ENCODE measurements around the gene SNAPC4. TPM values are rescaled to one million over a fixed set of nuclear protein-coding genes. Genes with fewer than 3 reads are reported as not detected.
A peak's percentile ranks its signal among the peaks of the same experiment; 100 is the strongest.

The SNAPC4 gene
- total and polyA plus RNA-seq, 9 of the 15 experiments (the other 6 are each of a cell fraction or from before 2014, with no cell fraction given), result 0.21 to 21.8 (median 8.8) TPM

GRCh38 chr9:136409557-136410455 lies 9.8 kb upstream of the SNAPC4 start (continued):
- peak; percentile 22 to 33; a peak in 1 of 4 replicates for TF ChIP-seq SIN3A (IDR thresholded peaks at IDR 0.05; ENCODE audit: borderline replicate concordance in 2 of 2, control insufficient read depth in 1 of 2, low read depth in 2 of 2, low read length in 2 of 2)
- no peak for TF ChIP-seq NR2F6 (CRISPR knock-in tag; IDR thresholded peaks at IDR 0.05)
- no peak for TF ChIP-seq ZNF76 (CRISPR knock-in tag; IDR thresholded peaks at IDR 0.05; ENCODE audit: borderline replicate concordance)
- no peak for TF ChIP-seq ZBTB7A (IDR thresholded peaks at IDR 0.05; ENCODE audit: borderline replicate concordance, control insufficient read depth, low read depth, low read length)
- TF ChIP-seq ZBTB33 (CRISPR knock-in tag; IDR thresholded peaks at IDR 0.05), result no peak
- no peak for TF ChIP-seq DMBX1 (CRISPR knock-in tag; IDR thresholded peaks at IDR 0.05; ENCODE audit: borderline replicate concordance)
- 0 out of 2 replicates have a peak, but pooled peaks have one; percentile 37 for TF ChIP-seq E2F3 (CRISPR knock-in tag; IDR thresholded peaks at IDR 0.05)
- no peak for TF ChIP-seq TRIM24 (IDR thresholded peaks at IDR 0.05)
- no peak for TF ChIP-seq ZNF41 (CRISPR knock-in tag; conservative IDR thresholded peaks at IDR 0.05)
- peak; percentile 85 for TF ChIP-seq L3MBTL2 (IDR thresholded peaks at IDR 0.05)
- peak; percentile 9; the same call in 1 of the 2 replicates for TF ChIP-seq CTBP1 (IDR thresholded peaks at IDR 0.05; ENCODE audit: borderline replicate concordance)
- TF ChIP-seq, protein P1, sequence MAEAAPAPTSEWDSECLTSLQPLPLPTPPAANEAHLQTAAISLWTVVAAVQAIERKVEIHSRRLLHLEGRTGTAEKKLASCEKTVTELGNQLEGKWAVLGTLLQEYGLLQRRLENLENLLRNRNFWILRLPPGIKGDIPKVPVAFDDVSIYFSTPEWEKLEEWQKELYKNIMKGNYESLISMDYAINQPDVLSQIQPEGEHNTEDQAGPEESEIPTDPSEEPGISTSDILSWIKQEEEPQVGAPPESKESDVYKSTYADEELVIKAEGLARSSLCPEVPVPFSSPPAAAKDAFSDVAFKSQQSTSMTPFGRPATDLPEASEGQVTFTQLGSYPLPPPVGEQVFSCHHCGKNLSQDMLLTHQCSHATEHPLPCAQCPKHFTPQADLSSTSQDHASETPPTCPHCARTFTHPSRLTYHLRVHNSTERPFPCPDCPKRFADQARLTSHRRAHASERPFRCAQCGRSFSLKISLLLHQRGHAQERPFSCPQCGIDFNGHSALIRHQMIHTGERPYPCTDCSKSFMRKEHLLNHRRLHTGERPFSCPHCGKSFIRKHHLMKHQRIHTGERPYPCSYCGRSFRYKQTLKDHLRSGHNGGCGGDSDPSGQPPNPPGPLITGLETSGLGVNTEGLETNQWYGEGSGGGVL (CRISPR knock-in tag; IDR thresholded peaks at IDR 0.05), result no peak
- 0 out of 2 replicates have a peak, but pooled peaks have one; percentile 7 for TF ChIP-seq C11orf30 (IDR thresholded peaks at IDR 0.05; ENCODE audit: low read depth)
- 0 out of 2 replicates have a peak, but pooled peaks have one; percentile 66 for TF ChIP-seq KAT7 (CRISPR knock-in tag; IDR thresholded peaks at IDR 0.05; ENCODE audit: borderline replicate concordance)
- TF ChIP-seq ESRRA (IDR thresholded peaks at IDR 0.05; ENCODE audit: borderline replicate concordance, low read depth), result no peak
- peak; percentile 15 for TF ChIP-seq HMGN3 (IDR thresholded peaks at IDR 0.05; ENCODE audit: borderline replicate concordance, extremely low read depth, insufficient read length, low read depth, low read length)
- no peak for TF ChIP-seq ARID2 (IDR thresholded peaks at IDR 0.05)
- TF ChIP-seq, protein P2, sequence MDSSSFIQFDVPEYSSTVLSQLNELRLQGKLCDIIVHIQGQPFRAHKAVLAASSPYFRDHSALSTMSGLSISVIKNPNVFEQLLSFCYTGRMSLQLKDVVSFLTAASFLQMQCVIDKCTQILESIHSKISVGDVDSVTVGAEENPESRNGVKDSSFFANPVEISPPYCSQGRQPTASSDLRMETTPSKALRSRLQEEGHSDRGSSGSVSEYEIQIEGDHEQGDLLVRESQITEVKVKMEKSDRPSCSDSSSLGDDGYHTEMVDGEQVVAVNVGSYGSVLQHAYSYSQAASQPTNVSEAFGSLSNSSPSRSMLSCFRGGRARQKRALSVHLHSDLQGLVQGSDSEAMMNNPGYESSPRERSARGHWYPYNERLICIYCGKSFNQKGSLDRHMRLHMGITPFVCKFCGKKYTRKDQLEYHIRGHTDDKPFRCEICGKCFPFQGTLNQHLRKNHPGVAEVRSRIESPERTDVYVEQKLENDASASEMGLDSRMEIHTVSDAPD (CRISPR knock-in tag; IDR thresholded peaks at IDR 0.05), result no peak
- TF ChIP-seq, protein P3, sequence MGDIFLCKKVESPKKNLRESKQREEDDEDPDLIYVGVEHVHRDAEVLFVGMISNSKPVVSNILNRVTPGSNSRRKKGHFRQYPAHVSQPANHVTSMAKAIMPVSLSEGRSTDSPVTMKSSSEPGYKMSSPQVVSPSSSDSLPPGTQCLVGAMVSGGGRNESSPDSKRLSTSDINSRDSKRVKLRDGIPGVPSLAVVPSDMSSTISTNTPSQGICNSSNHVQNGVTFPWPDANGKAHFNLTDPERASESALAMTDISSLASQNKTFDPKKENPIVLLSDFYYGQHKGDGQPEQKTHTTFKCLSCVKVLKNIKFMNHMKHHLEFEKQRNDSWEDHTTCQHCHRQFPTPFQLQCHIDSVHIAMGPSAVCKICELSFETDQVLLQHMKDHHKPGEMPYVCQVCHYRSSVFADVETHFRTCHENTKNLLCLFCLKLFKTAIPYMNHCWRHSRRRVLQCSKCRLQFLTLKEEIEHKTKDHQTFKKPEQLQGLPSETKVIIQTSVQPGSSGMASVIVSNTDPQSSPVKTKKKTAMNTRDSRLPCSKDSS (IDR thresholded peaks at IDR 0.05; ENCODE audit: low read depth, partially characterized antibody), result no peak
